K562 (cell line): Measurements from ENCODE around the gene TMIGD3. TPM values are rescaled to one million over a fixed set of nuclear protein-coding genes. Genes with fewer than 3 reads are reported as not detected.

Experiments used
- ATF7 ChIP-seq: fragments of 450-650 bp; IDR thresholded peaks from 2 replicates; pipeline ENCODE4 v1.7.1; 2014; ENCODE audit warnings: mild to moderate bottlenecking, moderate library complexity
- CAMTA2 ChIP-seq: fragments of 250-450 bp; sonication (Bioruptor Pico); conservative IDR thresholded peaks from 2 replicates; pipeline ENCODE4 v1.5.1; 2022
- CEBPG ChIP-seq, 3 experiments: fragments of 200-800 bp in 1 of 3; sonication (Bioruptor generic) in 1 of 3; sonication (generic) in 1 of 3; formaldehyde crosslinking in 1 of 3; IDR thresholded peaks in 2 of 3; conservative IDR thresholded peaks in 1 of 3; 2 replicates each; pipeline versions ENCODE4 v1.6.1 to v1.8.0; 2016 to 2022; ENCODE audit warnings: missing compliant biosample characterization in 2 of 3, missing genetic modification characterization in 2 of 3, mild to moderate bottlenecking in 1 of 3, missing genetic modification reagents in 1 of 3
- CREB3L1 ChIP-seq: fragments of 450-650 bp; IDR thresholded peaks from 2 replicates; pipeline ENCODE4 v1.6.1; 2014; ENCODE audit warnings: low read depth, mild to moderate bottlenecking, moderate library complexity, borderline replicate concordance
- CXXC5 ChIP-seq: fragments of 250-450 bp; sonication (Bioruptor Pico); IDR thresholded peaks from 2 replicates; pipeline ENCODE4 v1.8.0; 2022; ENCODE audit warnings: inconsistent platforms, mild to moderate bottlenecking, moderate library complexity
- ELF4 ChIP-seq: fragments of 450-650 bp; formaldehyde crosslinking; IDR thresholded peaks from 2 replicates; pipeline ENCODE4 v1.4.0; 2022; ENCODE audit warnings: missing genetic modification characterization
- GABPA ChIP-seq: fragments of 200-800 bp; sonication (Bioruptor generic); conservative IDR thresholded peaks from 2 replicates; pipeline ENCODE4 v1.6.1; 2016; ENCODE audit warnings: low read depth, missing genetic modification characterization, missing compliant biosample characterization
- IRF9 ChIP-seq: fragments of 450-650 bp; IDR thresholded peaks from 2 replicates; pipeline ENCODE4 v1.6.1; 2016; ENCODE audit warnings: missing biosample characterization, missing genetic modification characterization
- L3MBTL2 ChIP-seq: fragments of 450-650 bp; IDR thresholded peaks from 2 replicates; pipeline ENCODE4 v1.6.1; 2016; ENCODE audit warnings: mild to moderate bottlenecking, moderate library complexity
- LCOR ChIP-seq: sonication (generic); formaldehyde crosslinking; IDR thresholded peaks from 2 replicates; pipeline ENCODE4 v1.8.0; 2022; ENCODE audit warnings: mild to moderate bottlenecking, missing genetic modification reagents
- MAFG ChIP-seq: fragments of 450-650 bp; conservative IDR thresholded peaks from 2 replicates; pipeline ENCODE4 v1.6.1; 2016; ENCODE audit warnings: missing genetic modification characterization, missing compliant biosample characterization
- OTX1 ChIP-seq: fragments of 450-650 bp; formaldehyde crosslinking; IDR thresholded peaks from 2 replicates; pipeline ENCODE4 v1.4.0; 2022; ENCODE audit warnings: mild to moderate bottlenecking
- PRMT5 ChIP-seq: sonication (generic); formaldehyde crosslinking; IDR thresholded peaks from 2 replicates; pipeline ENCODE4 v1.5.0; 2020; ENCODE audit warnings: missing genetic modification reagents
- PRPF4 ChIP-seq: fragments of 200-400 bp; formaldehyde crosslinking; IDR thresholded peaks from one replicate; pipeline ENCODE4 v1.6.1; 2017; ENCODE audit warnings: low read length, low read depth, mild to moderate bottlenecking; ENCODE audit not compliant: insufficient read depth, poor library complexity, severe bottlenecking
- SMAD3 ChIP-seq: fragments of 450-650 bp; formaldehyde crosslinking; conservative IDR thresholded peaks from 2 replicates; pipeline ENCODE4 v1.4.0; 2020; ENCODE audit warnings: mild to moderate bottlenecking
- SMARCE1 ChIP-seq: fragments of 450-650 bp; IDR thresholded peaks from 2 replicates; pipeline ENCODE4 v1.7.1; 2016; ENCODE audit warnings: mild to moderate bottlenecking
- STAT5B ChIP-seq: fragments of 250-450 bp; sonication (Bioruptor Pico); IDR thresholded peaks from 2 replicates; pipeline ENCODE4 v1.8.0; 2021; ENCODE audit warnings: mild to moderate bottlenecking, inconsistent platforms
- SUPT5H ChIP-seq: fragments of 450-650 bp; IDR thresholded peaks from 2 replicates; pipeline ENCODE4 v1.6.1; 2016
- TBP ChIP-seq: optimal IDR thresholded peaks from 2 replicates; pipeline ENCODE3; 2011; ENCODE audit warnings: low read depth, low read length, improper control_type of control experiment
- ZBTB17 ChIP-seq: fragments of 450-650 bp; formaldehyde crosslinking; IDR thresholded peaks from 2 replicates; pipeline ENCODE4 v1.4.0; 2020; ENCODE audit warnings: mild to moderate bottlenecking
- ZBTB9 ChIP-seq: fragments of 450-650 bp; formaldehyde crosslinking; IDR thresholded peaks from 2 replicates; pipeline ENCODE4 v1.4.0; 2020; ENCODE audit warnings: mild to moderate bottlenecking, moderate library complexity
- ZEB2 ChIP-seq: fragments of 450-650 bp; IDR thresholded peaks from 2 replicates; pipeline ENCODE4 v1.6.1; 2016
- ZNF175 ChIP-seq: fragments of 200-800 bp; sonication (Bioruptor generic); IDR thresholded peaks from 2 replicates; pipeline ENCODE4 v1.6.1; 2016; ENCODE audit warnings: low read depth, mild to moderate bottlenecking, missing genetic modification characterization, missing compliant biosample characterization
- ZNF239 ChIP-seq: fragments of 250-450 bp; sonication (Bioruptor Pico); IDR thresholded peaks from 2 replicates; pipeline ENCODE4 v1.4.0; 2020; ENCODE audit warnings: mild to moderate bottlenecking
- ZNF41 ChIP-seq: fragments of 250-450 bp; sonication (Bioruptor Pico); conservative IDR thresholded peaks from 2 replicates; pipeline ENCODE4 v1.4.0; 2020; ENCODE audit warnings: mild to moderate bottlenecking
- ZNF75A ChIP-seq: fragments of 450-650 bp; formaldehyde crosslinking; IDR thresholded peaks from 2 replicates; pipeline ENCODE4 v1.4.0; 2020; ENCODE audit warnings: mild to moderate bottlenecking
- polyA plus RNA-seq, 8 experiments: library from polyadenylated mRNA; depleted of rRNA in 4 of 8; stranded (reverse) in 5 of 8; unstranded in 3 of 8; fragments of >200 nt; fragmentation: Nextera tagmentation in 2 of 8; fragmentation: Illumina TruSeq in 1 of 8; extraction: Ambion mirVana in 2 of 8; extraction: Trizol in 1 of 8; gene quantifications; 2 replicates each; pipeline versions ENCODE4 v1.2.1 to v1.2.3, GENCODE V29; 2011 to 2014; ENCODE audit warnings: inconsistent platforms in 1 of 8, missing spikeins in 1 of 8
- total RNA-seq, 7 experiments: library from RNA; depleted of rRNA in 6 of 7; stranded (reverse); fragments of >200 nt in 6 of 7; fragmentation: Illumina TruSeq in 2 of 7; extraction: Trizol in 2 of 7; gene quantifications; 2 replicates each; pipeline versions ENCODE4 v1.2.1 to v1.2.3, GENCODE V29; 2011 to 2021; ENCODE audit warnings: low replicate concordance in 1 of 7
- TF ChIP-seq, protein P1 (sequence below): sonication (generic); formaldehyde crosslinking; IDR thresholded peaks from 2 replicates; pipeline ENCODE4 v1.8.0; 2022; ENCODE audit warnings: mild to moderate bottlenecking, missing genetic modification reagents

TMIGD3 gene
- total and polyA plus RNA-seq, 9 of the 15 experiments (the other 6 are each of a cell fraction or from before 2014, with no cell fraction given), result 0.11 to 0.13 (median 0.11) TPM; not detected in 6

- TF ChIP-seq LCOR (CRISPR knock-in tag), result peak; percentile 73
- peak; percentile 78 for TF ChIP-seq MAFG (tag)
- peak; percentile 63; the same call in 1 of the 2 replicates for TF ChIP-seq SMARCE1
- TF ChIP-seq ELF4 (CRISPR knock-in tag), result peak; percentile 94
- peak; percentile 67 for TF ChIP-seq GABPA (tag)
- peak; percentile 93 for TF ChIP-seq ZBTB9 (CRISPR knock-in tag)
- TF ChIP-seq TBP, result no peak
- no peak for TF ChIP-seq SUPT5H
- TF ChIP-seq STAT5B (CRISPR knock-in tag), result no peak
- peak; percentile 72; the same call in 1 of the 2 replicates for TF ChIP-seq ZEB2
- TF ChIP-seq L3MBTL2, result peak; percentile 62
- peak; percentile 46; the same call in 1 of the 2 replicates for TF ChIP-seq ZNF75A (CRISPR knock-in tag)
- peak; percentile 58; the same call in 1 of the 2 replicates for TF ChIP-seq ZNF175
- no peak for TF ChIP-seq CAMTA2 (CRISPR knock-in tag)
- no peak for TF ChIP-seq PRPF4
- peak; percentile 41; the same call in 1 of the 2 replicates for TF ChIP-seq ZNF41 (CRISPR knock-in tag)
- TF ChIP-seq PRMT5, result no peak
- TF ChIP-seq ZBTB17 (CRISPR knock-in tag), result peak; percentile 75; the same call in 1 of the 2 replicates
- TF ChIP-seq OTX1 (CRISPR knock-in tag), result peak; percentile 86
- no peak for TF ChIP-seq CREB3L1
- 0 out of 2 replicates have a peak, but pooled peaks have one; percentile 18 for TF ChIP-seq CXXC5 (CRISPR knock-in tag)
- peak; percentile 83 for TF ChIP-seq ZNF239
- TF ChIP-seq CEBPG (CRISPR knock-in tag; IDR thresholded peaks at IDR 0.05), result no peak
- peak; percentile 87 to 97 for TF ChIP-seq CEBPG (tag; conservative IDR thresholded peaks at IDR 0.05 in 1 of 2, IDR thresholded peaks at IDR 0.05 in 1 of 2)
- TF ChIP-seq IRF9 (tag), result peak; percentile 81
- TF ChIP-seq, protein P1, sequence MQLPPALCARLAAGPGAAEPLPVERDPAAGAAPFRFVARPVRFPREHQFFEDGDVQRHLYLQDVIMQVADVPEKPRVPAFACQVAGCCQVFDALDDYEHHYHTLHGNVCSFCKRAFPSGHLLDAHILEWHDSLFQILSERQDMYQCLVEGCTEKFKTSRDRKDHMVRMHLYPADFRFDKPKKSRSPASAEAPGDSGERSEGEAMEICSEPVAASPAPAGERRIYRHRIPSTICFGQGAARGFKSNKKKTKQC (CRISPR knock-in tag), result no peak
- peak; percentile 82 for TF ChIP-seq SMAD3 (CRISPR knock-in tag)
- peak; percentile 36; the same call in 1 of the 2 replicates for TF ChIP-seq ATF7
These were observed at the start of gene TMIGD3, which contains the start of gene ADORA3 (continued) for GRCh38 chr1:111503585-111504060.
